ENCODE measurements around the gene ACAA2. TPM values are rescaled to one million over a fixed set of nuclear protein-coding genes. Genes with fewer than 3 reads are reported as not detected.

ACAA2 gene
- total RNA-seq, 2 donors from 2014 or later, result 19.9 to 37.0 TPM

DNA sequence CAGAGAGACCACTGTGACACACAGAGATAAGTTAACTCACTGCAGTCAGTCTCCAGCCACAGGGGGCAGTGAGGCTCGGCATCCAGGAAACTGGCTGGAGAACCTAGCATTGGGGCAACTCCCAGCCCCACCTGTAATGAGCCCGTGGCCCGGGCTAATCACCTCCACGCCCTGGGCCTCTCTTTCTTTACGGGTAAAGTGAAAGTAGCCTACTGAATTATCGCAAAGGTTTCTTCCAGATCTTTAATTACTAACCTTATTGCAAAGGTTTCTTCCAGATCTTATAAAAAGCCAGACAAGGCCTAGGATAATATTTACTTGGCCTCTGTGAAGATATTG, 45.7 kb upstream of the ACAA2 start:
- Histone ChIP-seq H3K4me3 (no peak overlapping the region), H3K9me3 (no peaks in the 10 kb centered on the region), H3K27ac (peak overlapping the region; percentile 26 to 47), H3K36me3 (no peaks in the 10 kb centered on the region), H3K4me1 (replicated peaks) (peaks cover 2% of the 10 kb centered on the region), H3K27me3 (replicated peaks; ENCODE audit: insufficient read depth) (no peaks in the 10 kb centered on the region)
- intact Hi-C loops (cut with DNase I), result no loop called here
- 46% methylated on average over 6 of the region's 6 CpGs for WGBS
- TF ChIP-seq POLR2AphosphoS5 (IDR thresholded peaks at IDR 0.05) (no peak), POLR2A (IDR thresholded peaks at IDR 0.05) (no peak)
- TF ChIP-seq, protein P1, sequence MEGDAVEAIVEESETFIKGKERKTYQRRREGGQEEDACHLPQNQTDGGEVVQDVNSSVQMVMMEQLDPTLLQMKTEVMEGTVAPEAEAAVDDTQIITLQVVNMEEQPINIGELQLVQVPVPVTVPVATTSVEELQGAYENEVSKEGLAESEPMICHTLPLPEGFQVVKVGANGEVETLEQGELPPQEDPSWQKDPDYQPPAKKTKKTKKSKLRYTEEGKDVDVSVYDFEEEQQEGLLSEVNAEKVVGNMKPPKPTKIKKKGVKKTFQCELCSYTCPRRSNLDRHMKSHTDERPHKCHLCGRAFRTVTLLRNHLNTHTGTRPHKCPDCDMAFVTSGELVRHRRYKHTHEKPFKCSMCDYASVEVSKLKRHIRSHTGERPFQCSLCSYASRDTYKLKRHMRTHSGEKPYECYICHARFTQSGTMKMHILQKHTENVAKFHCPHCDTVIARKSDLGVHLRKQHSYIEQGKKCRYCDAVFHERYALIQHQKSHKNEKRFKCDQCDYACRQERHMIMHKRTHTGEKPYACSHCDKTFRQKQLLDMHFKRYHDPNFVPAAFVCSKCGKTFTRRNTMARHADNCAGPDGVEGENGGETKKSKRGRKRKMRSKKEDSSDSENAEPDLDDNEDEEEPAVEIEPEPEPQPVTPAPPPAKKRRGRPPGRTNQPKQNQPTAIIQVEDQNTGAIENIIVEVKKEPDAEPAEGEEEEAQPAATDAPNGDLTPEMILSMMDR (IDR thresholded peaks at IDR 0.05), result no peak
- DNase-seq (ENCODE audit: low spot score), result no peak

DNA sequence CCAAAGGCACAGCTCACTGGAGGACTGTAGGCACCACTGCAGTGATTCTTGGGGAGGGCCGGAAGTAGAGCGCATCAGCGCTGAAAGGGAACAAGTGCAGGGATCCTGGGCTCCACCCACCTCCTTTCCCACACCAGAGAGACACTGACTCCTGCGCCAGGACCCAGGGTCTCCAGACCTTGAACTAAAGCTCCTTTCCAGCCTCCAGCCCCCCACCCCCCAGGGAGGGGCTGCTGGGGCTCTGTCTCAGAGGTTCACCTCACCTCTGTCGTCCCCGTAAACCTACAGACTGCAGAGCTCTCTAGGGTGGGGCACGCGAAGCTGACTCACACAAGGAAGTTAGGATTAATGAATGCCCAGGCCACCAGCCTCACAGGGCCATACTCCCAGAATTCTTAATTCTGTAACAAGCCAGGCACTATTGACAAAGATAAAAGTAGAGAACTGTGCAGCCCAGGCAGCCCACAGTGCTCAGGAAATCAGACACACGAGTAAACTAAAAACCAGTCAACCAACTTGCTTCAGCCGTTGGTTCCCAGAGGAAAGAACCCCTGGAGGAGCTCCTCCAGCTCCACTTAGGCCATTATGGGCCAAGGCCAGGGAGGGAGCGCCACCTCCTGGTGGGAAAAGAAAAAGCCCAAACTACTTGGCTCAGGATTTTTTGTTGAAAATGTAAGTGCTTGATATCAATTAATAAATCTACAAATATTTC, 45.1 kb upstream of the ACAA2 start:
- Histone ChIP-seq H3K27ac (peak overlapping the region; percentile 26 to 47), H3K27me3 (replicated peaks; ENCODE audit: insufficient read depth) (no peaks in the 10 kb centered on the region), H3K9me3 (no peaks in the 10 kb centered on the region), H3K36me3 (no peaks in the 10 kb centered on the region), H3K4me1 (replicated peaks) (peaks cover 2% of the 10 kb centered on the region), H3K4me3 (no peak overlapping the region)
- peak; percentile 54 for DNase-seq (ENCODE audit: low spot score)
- intact Hi-C loops (cut with DNase I), result no loop called here
- no peak for TF ChIP-seq POLR2A (IDR thresholded peaks at IDR 0.05)
- TF ChIP-seq, protein P1 (IDR thresholded peaks at IDR 0.05), result peak; percentile 85 to 89 (median 86)
- peak; percentile 35 for TF ChIP-seq POLR2AphosphoS5 (IDR thresholded peaks at IDR 0.05)
- 51% methylated on average over 11 of the region's 11 CpGs for WGBS

DNA sequence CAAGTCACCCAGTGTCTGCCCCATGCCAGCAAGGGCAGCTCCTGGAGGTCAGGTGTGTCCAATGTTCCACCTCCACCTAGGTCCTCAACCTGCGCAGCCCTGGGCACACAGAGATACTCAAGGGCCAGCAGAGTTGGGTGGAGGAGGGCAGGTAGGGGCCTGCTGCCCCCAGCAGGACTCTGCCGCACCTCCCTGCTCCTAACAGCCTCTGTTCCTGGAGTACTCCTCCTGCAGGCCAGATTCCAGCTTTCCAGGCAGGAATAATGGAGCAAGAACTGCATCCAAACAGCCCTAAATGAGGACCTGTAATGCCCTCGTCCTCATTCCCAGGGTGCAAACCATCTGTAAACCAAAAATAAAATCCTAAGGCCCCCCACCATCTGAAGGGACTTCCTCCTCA, 44.4 kb upstream of the ACAA2 start:
- H3K36me3 ChIP-seq, result no peaks in the 10 kb centered on the region
- intact Hi-C loops (cut with DNase I), result no loop called here
- 100% methylated on average over 3 of the region's 3 CpGs for WGBS
- H3K27me3 ChIP-seq (replicated peaks; ENCODE audit: insufficient read depth), result no peaks in the 10 kb centered on the region
- H3K27ac ChIP-seq, result no peak overlapping the region
- TF ChIP-seq POLR2A (IDR thresholded peaks at IDR 0.05), result no peak
- TF ChIP-seq, protein P1 (IDR thresholded peaks at IDR 0.05), result no peak
- TF ChIP-seq POLR2AphosphoS5 (IDR thresholded peaks at IDR 0.05), result no peak
- peaks cover 2% of the 10 kb centered on the region for H3K4me1 ChIP-seq (replicated peaks)
- H3K9me3 ChIP-seq, result no peaks in the 10 kb centered on the region
- no peak for DNase-seq (ENCODE audit: low spot score)
- H3K4me3 ChIP-seq, result no peak overlapping the region

DNA sequence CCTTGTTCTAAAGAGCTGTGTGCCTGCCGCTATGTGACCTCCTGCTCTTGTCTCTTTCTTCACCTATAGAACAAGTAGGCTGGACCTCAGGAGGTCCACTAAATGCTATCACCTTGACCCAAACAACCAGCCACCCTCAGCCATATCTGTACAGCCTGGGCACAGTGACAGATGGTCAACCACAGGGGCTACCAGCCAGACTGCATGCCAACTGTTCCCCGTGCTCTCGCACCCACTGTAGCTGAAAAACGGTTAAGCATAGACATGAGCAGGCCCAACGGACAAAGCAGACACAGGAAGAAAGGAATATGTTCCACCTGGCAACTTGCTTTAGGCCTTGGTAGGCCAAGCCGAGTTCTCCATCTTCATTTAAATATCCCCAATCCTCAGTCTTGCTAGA, 43.2 kb upstream of the ACAA2 start:
- 95% methylated on average over 6 of the region's 6 CpGs for WGBS
- Histone ChIP-seq H3K4me3 (no peak overlapping the region), H3K27me3 (replicated peaks; ENCODE audit: insufficient read depth) (no peaks in the 10 kb centered on the region), H3K9me3 (no peaks in the 10 kb centered on the region), H3K4me1 (replicated peaks) (peaks cover 2% of the 10 kb centered on the region), H3K36me3 (no peaks in the 10 kb centered on the region), H3K27ac (no peak overlapping the region)
- no peak for TF ChIP-seq POLR2A (IDR thresholded peaks at IDR 0.05)
- TF ChIP-seq, protein P1 (IDR thresholded peaks at IDR 0.05), result no peak
- intact Hi-C loops (cut with DNase I), result no loop called here
- DNase-seq (ENCODE audit: low spot score), result no peak

DNA sequence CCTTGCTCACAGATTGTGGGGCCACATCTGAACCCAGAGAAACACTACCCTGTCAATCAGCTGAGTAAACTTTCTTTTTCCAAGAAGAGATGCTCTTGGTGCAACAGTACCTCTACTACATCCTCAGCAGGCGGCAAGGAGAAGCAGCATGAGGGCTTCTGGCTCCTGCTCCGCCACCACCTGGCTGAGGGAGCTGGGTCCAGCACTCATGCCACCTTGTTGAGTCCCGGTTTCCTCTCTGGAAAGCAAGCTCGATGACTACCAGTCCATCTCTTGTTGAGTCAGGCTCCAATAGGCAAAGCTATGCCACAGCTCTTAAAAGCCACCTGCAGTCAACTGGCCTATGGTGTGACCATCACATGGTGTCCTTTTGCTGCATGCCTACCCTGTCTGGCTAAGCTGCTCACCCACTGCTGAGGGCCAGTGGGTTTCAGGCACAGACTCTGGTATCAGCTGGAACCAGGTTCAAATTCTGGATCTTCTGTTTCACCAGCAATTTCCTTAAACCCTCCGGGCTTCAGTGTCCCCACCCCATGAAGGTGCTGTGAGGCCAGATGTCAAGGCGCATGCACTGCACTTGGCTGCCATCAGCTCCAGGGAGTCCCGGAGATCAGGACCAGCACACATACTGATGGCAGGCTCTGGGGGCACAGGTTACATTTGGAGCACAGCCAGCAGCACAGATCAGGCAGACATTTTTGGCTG, 42.5 kb upstream of the ACAA2 start:
- H3K9me3 ChIP-seq, result no peaks in the 10 kb centered on the region
- no peak overlapping the region for H3K4me3 ChIP-seq
- no peak overlapping the region for H3K27ac ChIP-seq
- 97% methylated on average over 7 of the region's 7 CpGs for WGBS
- DNase-seq (ENCODE audit: low spot score), result no peak
- intact Hi-C loops (cut with DNase I), result no loop called here
- no peaks in the 10 kb centered on the region for H3K27me3 ChIP-seq (replicated peaks; ENCODE audit: insufficient read depth)
- TF ChIP-seq POLR2A (IDR thresholded peaks at IDR 0.05) (no peak), POLR2AphosphoS5 (IDR thresholded peaks at IDR 0.05) (no peak)
- TF ChIP-seq, protein P1 (IDR thresholded peaks at IDR 0.05), result no peak
- H3K4me1 ChIP-seq (replicated peaks), result peaks cover 2% of the 10 kb centered on the region
- no peaks in the 10 kb centered on the region for H3K36me3 ChIP-seq

Measured in prostate gland (tissue), 2 donors.